GM18858 (cell line): ENCODE results near the gene OR13G1.
"Not testable (repeated sequence)": the region's sequence is repeated elsewhere in the genome, so short reads cannot be mapped to it uniquely, and the experiment has no call there.

Experiments
- ATAC-seq: cut with Tn5 transposase; IDR thresholded peaks from one replicate; pipeline ENCODE4 v1.9.1; 2021; ENCODE audit not compliant: unreplicated experiment

Gene OR13G1, protein sequence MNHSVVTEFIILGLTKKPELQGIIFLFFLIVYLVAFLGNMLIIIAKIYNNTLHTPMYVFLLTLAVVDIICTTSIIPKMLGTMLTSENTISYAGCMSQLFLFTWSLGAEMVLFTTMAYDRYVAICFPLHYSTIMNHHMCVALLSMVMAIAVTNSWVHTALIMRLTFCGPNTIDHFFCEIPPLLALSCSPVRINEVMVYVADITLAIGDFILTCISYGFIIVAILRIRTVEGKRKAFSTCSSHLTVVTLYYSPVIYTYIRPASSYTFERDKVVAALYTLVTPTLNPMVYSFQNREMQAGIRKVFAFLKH

DNA sequence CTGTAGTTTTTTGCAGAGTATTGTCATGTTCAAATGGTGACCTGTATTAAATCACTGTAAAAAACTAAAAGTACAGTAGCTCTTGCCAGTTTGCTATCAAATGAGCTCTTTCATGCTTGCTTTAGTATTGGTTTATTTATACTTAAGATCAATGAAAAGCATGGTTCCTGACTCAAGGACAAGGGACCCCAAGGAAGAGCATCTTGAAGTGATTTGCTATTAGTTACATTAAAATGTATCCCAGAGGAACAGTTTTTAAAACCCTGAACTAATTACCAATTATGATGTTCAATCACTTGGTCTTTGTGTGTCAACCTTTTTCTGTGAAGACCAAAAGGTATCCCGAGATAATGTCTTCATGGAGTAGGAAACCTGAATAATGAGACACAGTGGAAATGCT is at the start of gene OR13G1:
TSS of gene OR13G1 (minus strand) at position 101 of the 400 bp plus-strand sequence. CDS start 6,698 bp downstream, outside the sequence.
- no peak for ATAC-seq

DNA sequence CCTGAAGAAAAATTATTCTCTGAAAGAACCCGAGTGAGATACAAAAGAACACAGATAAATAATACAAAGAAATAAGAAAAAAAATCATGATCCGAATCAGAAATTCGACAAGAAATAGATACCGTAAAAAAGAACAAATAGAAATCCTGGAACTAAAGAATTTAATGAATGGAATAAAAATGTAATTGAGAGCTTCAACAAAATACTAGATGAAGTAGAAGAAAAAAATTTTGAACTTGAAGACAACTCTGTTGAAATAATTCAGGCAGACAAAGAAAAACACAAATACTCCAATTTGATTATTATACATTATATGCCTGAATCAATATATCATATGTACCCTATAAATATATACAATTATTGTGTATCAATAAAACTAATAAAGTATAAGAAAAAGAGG is 41.7 kb upstream of the OR13G1 start:
- ATAC-seq = no peak

DNA sequence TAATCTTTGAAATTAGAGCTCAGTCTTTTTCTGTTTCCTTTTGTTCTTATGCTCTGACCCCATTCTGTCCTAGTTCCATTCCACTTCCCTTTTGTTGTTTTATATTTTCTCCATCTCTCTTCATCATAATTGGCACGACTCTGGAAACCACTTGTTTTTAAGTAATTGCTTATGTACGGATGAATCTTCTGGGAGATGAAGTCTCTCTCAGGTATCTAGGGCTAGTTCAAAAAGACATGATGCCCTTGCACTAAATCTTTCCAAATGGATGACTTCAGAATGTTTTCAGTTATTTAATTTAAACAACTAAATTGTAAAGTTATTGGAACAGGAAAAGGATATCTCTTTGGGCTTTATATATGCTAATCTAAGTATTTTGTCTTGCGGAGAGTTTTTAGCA is 37.0 kb upstream of the OR13G1 start, which contains the start of gene OR6F1:
TSS of gene OR6F1 (minus strand) at position 101 of the 400 bp plus-strand sequence. CDS start 3,891 bp downstream, outside the sequence.
- no peak for ATAC-seq

DNA sequence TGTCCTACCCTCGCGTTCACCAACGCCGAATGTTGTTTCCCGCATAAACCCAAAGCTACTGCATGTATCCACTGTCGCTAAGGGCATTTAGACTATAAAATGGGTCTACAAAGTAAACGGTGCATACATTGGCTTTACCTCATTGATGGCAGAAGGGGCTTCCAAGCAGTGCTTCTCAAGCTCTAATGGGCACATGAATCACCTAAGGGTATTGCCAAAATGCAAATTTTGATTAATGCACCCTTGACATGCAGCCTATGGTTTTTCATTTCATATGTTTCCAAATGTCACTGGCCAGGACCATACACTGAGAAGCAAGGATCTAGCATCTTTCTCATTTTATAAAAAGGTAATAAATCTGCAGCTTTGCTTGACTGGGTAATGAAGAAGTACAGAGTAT is 34.2 kb upstream of the OR13G1 start:
- ATAC-seq = no peak

DNA sequence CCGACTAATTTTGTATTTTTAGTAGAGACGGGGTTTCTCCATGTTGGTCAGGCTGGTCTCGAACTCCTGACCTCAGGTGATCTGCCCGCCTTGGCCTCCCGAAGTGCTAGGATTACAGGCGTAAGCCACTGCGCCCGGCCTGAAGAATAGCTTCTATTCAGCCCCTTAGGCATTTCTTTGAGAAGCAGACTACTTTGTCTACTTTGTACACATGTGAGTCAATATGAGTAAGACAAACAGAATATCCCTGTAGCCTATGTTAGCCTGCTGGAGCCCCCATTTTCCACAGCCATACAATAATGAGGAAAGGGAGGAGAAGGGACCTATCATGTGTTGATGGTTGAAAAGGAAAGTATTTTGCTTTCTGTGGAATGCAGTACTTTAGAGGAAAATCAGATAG is 31.1 kb upstream of the OR13G1 start:
- not testable (repeated sequence) for ATAC-seq

DNA sequence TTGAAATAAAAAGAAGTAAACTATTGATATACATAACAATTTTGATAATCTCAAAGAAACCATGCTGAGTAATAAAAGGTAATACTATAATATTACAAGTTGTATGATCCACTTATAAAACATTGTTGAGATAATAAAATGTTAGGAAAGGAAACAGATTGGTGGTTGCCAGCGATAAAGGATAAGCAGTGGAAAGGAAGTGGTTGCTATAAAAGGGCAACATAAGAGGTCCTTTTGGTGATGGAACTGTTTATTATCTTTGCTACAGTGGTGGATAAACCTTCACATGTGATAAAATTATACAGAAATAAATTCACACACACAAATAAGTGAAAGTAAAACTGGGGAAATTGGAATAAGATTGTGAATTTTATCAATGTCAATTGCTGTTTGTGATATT is 21.8 kb upstream of the OR13G1 start:
- no peak for ATAC-seq

DNA sequence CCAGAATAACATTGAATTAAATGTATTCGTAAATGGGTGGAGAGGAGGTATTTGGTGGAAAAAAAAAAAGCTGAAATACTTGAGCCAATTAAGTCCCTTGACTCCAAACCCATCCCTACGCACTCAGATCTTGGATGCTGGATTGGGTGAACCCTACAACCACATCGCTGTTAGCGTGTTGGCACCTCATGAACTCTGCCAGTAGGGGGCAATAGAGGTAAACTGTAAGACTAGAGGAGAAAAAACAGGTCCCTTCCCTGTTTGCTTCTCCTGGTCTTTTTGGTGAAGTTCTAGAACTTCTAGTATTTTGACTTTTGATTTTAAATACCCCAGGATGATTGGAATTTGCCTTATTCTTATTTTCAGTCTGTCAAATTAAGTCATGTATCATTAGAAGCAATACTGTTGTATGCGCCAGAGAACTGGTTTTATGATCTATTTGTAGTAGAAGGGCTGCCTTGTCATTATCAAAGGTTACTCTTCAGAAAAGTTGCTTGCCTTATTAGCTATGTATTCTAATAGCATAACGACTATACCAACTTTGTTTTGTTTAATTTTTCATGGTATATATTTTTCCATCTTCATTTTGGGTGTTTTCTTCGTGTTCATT is 1.9 kb upstream of the OR13G1 start:
- ATAC-seq = peak; percentile 88

DNA sequence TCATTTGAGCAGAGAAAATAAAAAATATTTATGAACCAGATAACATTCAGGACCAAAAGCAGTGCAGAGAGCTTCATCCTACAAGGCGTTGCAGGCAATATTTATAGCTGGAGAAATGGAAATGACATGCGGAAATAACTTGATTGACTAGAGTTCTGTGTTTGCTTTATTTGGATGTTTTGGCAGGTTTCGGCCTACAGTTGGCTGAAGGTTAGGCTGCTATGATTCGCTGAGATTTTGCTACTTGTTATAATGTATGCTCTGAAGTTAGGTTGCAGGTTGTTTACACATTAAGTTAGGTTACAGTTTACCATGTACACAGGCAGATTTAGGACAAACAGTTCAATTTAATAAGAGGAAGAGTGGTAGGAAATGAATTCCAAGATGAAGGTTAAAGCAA is 632 bp upstream of the OR13G1 start:
- ATAC-seq = no peak

DNA sequence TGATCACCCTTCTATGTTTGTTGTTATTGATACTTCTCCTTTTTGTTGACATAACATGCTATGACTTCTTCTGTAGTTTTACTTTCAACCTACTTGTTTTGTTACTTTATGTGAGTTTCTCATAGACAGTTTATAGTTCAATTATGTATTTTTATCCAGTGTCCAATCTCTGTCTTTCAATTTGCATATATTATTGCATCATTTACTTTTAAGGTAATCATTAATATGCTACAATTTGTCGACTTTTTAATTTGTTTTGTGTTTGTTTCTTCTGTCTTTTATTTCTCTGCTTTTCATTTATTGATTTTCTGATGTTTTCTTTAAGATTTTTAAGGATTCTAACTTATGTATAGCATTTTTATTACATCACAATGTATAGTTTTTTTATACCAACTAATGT is 10.3 kb downstream of the OR13G1 start:
- no peak for ATAC-seq

DNA sequence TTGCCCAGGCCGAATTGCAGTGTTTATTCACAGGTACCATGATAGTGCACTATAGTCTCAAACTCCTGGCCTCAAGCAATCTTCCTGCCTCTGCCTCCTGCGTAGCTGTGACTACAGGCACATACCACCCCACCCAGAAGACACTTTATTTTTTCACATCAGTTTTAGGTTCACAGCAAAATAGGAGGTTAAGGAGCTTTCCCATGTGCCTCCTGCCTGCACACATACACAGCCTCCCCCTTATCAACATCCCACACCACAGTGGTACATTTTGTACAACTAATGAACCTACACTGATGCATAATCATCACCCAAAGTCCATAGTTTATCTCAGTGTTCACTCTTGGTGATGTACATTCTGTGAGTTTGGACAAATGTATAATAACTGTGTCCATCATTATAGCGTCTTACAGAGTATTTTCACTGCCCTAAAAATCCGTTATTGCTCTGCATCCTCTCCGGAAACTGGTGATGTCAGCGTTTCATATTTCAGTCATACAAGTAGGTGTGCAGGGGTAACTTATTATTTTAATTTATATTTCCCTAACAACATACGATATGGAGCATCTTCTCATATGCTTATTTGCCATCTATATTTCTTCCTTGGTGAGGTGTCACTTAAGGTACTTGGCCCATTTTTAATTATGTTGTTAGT is 23.2 kb downstream of the OR13G1 start:
- ATAC-seq = no peak

DNA sequence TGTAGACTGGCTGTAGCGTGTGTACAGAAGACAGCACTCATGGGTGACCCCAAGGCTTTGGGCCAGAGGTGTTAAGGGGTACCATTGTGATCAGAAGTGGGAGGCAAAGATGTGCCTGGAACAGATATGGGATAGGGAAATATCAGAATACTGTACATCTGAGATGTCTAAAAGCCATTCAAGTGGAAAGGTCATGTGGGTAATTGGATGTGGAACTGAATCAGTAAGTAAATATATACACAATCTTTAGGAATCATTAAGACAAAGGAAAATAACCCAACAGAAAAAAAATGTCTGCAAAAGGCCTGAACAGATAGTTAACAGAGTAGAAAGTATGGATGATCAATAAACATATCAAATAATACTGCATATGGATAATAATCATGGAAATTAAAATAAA is 26.5 kb downstream of the OR13G1 start:
- no peak for ATAC-seq

DNA sequence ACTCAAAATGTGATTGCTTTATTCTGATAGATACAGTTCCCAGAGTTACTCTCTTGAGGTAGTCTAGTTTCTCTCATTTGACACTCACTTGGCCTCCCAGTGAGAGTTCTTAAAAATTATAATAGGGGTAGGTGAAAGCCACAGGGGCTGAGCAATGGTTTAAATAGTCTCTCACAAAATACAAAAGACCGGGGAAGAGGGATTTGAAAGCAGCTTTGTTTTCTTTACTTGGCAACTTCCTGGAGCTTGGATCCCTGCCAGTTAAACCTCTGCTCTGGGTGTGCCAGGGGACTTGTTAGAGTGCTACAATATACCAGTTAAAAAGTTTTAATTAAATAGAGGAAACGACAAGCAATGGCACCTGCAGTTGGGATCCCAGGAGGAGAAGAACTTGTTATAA is 31.7 kb downstream of the OR13G1 start:
- ATAC-seq = no peak

DNA sequence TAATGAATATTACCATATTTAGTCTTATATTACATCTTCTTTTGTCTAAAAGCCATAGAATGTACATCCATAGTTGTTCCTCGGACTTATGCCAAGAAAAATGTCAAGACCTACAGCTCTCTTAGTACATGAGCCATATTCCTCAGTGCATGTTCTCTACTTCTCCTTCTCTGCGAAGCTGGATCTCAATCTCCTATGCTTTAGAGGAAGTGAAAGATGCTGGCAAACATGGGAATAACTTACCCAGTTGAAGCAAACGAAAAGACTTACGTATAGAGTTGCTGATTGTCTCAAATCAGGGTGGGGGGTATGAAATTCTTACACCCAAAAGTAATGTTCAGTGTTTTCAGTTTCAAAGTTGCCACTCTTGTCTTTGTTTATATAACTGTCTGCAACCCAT is 32.7 kb downstream of the OR13G1 start:
- ATAC-seq = no peak

DNA sequence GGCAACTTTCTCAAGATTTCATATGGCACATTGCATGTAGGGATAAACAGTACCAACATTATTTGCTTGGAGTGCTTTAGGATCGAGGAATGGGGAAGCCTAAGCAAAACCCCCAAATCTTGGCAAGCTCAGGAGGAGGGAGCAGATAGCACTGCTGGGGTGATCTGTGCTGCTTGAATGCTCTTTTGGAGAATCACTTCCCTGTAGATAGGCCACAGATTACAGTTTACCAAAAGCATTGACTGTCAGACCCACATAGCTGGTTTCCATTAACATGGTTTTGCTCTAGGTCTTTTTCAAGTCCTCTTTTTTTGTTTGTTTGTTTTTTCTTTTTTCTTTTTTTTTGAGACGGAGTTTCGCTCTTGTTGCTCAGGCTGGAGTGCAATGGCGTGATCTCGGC is 36.8 kb downstream of the OR13G1 start:
- ATAC-seq = no peak

DNA sequence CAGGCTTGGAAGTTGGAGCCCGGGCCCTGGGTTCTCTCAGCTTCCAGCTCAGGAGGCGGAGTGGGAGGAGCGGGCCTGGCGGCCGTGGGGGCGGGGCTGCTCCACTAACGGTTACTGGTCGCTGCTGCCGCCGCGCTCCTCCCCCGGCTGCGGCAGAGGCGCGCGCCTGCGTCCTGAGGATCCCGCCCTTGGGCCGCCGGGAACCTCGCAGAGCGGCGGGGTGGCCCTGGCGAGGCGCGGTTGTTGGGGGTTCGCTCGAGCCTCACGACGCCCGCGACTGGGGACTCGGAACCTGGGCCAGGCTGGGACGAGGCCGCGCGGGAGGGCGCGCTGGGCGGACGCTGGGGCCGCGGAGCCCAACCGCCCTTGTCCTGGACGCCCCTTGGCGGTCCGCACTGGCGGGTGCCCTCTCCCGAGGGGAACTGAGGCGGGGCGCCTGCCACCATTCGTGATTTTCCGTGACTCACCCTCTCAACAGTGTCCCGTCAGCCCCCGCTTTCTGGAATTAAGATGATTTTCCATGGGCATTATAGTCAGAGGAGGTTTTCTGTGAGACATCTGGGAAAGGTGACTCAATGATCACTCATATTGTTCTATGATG is 40.1 kb downstream of the OR13G1 start:
- no peak for ATAC-seq

DNA sequence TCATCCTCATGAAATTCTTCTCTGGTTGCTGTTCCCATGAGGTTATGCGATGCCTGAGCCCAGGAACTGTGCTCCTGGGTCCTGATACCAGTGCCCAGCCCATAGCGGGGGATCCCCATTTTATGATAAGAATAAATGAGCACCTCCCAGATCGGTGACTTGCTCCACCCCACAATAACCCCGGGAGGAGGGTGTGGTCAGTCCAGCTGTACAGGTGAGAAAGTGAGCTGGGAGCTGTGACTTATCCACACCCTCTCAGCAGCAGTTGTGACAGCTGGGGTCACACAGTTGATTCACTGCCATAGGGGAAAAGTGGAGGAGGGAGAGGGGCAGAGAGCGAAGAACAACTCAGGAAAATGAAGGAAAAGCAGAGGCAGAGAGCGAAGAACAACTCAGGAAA is 40.8 kb downstream of the OR13G1 start:
- ATAC-seq = no peak

DNA sequence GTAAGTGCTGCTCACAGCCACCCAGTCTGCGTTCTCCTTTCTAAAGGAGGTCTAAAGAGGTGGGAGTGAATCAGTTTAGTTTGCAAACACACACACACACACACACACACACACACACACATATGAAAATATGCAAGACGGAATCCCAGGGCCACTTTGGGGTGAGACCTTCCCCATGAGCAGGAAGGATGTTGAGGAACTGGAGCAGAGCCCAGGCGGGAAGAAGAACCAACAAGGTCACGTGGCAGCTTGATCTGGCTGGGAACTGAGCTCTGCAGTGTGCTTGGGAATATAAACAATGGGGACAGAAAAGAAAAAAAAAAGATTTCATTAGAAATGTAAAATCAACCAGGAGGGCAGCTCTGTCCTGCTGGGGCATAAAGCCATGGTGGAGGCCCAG is 41.5 kb downstream of the OR13G1 start:
- no peak for ATAC-seq

DNA sequence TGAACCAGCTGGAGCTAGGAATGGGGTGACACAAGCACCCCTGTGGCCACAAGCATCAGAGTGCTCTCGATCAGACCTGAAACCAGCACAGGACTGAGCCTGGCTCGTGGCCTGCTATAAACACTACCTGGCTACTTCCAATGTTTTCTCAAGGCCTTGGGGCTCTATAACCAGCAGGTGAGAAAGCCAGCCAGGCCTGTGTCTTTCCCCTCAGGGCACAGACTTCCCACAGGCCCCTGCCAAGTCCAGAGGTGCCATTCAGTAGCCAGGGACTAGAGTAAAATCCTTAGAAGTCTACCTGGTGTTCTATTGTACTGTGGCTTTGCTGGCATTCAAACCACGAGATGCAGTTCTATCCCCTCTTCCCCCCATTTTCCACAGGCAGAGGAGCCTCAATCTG is 51.6 kb downstream of the OR13G1 start:
- ATAC-seq = no peak
